ENCODE measurements around the gene DISP2.

Gene DISP2

GRCh38 chr15:40317580-40317979 is 40.4 kb upstream of the DISP2 start:
- Histone ChIP-seq H3K27ac (ENCODE audit: low read depth, low read length) (no peak overlapping the region), H2AFZ (ENCODE audit: low read length, unreplicated experiment) (no peak overlapping the region), H3K4me1 (ENCODE audit: control insufficient read depth, insufficient read depth, low read length, unreplicated experiment) (peaks cover 23% of the 10 kb centered on the region), H3K4me3 (ENCODE audit: low read depth, low read length) (no peak overlapping the region), H3K27me3 (ENCODE audit: insufficient read depth, low read length) (no peaks in the 10 kb centered on the region), H3K36me3 (ENCODE audit: insufficient read depth, low read length) (no peaks in the 10 kb centered on the region), H3K79me2 (ENCODE audit: control insufficient read depth, insufficient read depth, low read length, unreplicated experiment) (no peaks in the 10 kb centered on the region)

- H3K79me2 ChIP-seq (ENCODE audit: control insufficient read depth, insufficient read depth, low read length, unreplicated experiment): peaks cover 16% of the 10 kb centered on the region
- H3K27me3 ChIP-seq (ENCODE audit: insufficient read depth, low read length): no peaks in the 10 kb centered on the region
- H3K27ac ChIP-seq (ENCODE audit: low read depth, low read length): no peak overlapping the region
- peaks cover 14% of the 10 kb centered on the region for H3K4me1 ChIP-seq (ENCODE audit: control insufficient read depth, insufficient read depth, low read length, unreplicated experiment)
- H2AFZ ChIP-seq (ENCODE audit: low read length, unreplicated experiment): no peak overlapping the region
- no peaks in the 10 kb centered on the region for H3K36me3 ChIP-seq (ENCODE audit: insufficient read depth, low read length)
- no peak overlapping the region for H3K4me3 ChIP-seq (ENCODE audit: low read depth, low read length)
Observed at GRCh38 chr15:40320409-40320808, 37.6 kb upstream of the DISP2 start.

- no peak overlapping the region for H3K27ac ChIP-seq (ENCODE audit: low read depth, low read length)
- H2AFZ ChIP-seq (ENCODE audit: low read length, unreplicated experiment): no peak overlapping the region
- no peaks in the 10 kb centered on the region for H3K27me3 ChIP-seq (ENCODE audit: insufficient read depth, low read length)
- H3K36me3 ChIP-seq (ENCODE audit: insufficient read depth, low read length): no peaks in the 10 kb centered on the region
- peaks cover 21% of the 10 kb centered on the region for H3K79me2 ChIP-seq (ENCODE audit: control insufficient read depth, insufficient read depth, low read length, unreplicated experiment)
- peaks cover 18% of the 10 kb centered on the region for H3K4me1 ChIP-seq (ENCODE audit: control insufficient read depth, insufficient read depth, low read length, unreplicated experiment)
- H3K4me3 ChIP-seq (ENCODE audit: low read depth, low read length): no peak overlapping the region
Observed at GRCh38 chr15:40320931-40321371, 37.1 kb upstream of the DISP2 start.

GRCh38 chr15:40322531-40323238 is 35.3 kb upstream of the DISP2 start:
- H3K27ac ChIP-seq (ENCODE audit: low read depth, low read length): no peak overlapping the region

GRCh38 chr15:40323239-40323952 is 34.6 kb upstream of the DISP2 start, which contains the start of gene INAFM2:
Gene INAFM2, plus strand, starts transcription at chr15:40323692. Its CDS starts 364 bp downstream, at chr15:40324056.
- Histone ChIP-seq H3K4me3 (ENCODE audit: low read depth, low read length) (peak within 1 kb of the TSS; percentile 88), H3K4me1 (ENCODE audit: control insufficient read depth, insufficient read depth, low read length, unreplicated experiment) (peaks cover 34% of the 10 kb centered on the region), H3K36me3 (ENCODE audit: insufficient read depth, low read length) (0 out of 2 replicates have a peak, but pooled peaks cover 6% of the 10 kb centered on the region), H2AFZ (ENCODE audit: low read length, unreplicated experiment) (peak within 1 kb of the TSS; percentile 82), H3K79me2 (ENCODE audit: control insufficient read depth, insufficient read depth, low read length, unreplicated experiment) (peaks cover 21% of the 10 kb centered on the region), H3K27ac (ENCODE audit: low read depth, low read length) (no peak within 1 kb of the TSS), H3K27me3 (ENCODE audit: insufficient read depth, low read length) (no peaks in the 10 kb centered on the region)

More at GRCh38 chr15:40322531-40323238, 35.3 kb upstream of the DISP2 start:
- Histone ChIP-seq H3K4me1 (ENCODE audit: control insufficient read depth, insufficient read depth, low read length, unreplicated experiment) (peaks cover 27% of the 10 kb centered on the region), H2AFZ (ENCODE audit: low read length, unreplicated experiment) (no peak overlapping the region), H3K4me3 (ENCODE audit: low read depth, low read length) (peak overlapping the region; percentile 70), H3K79me2 (ENCODE audit: control insufficient read depth, insufficient read depth, low read length, unreplicated experiment) (peaks cover 21% of the 10 kb centered on the region), H3K27me3 (ENCODE audit: insufficient read depth, low read length) (no peaks in the 10 kb centered on the region), H3K36me3 (ENCODE audit: insufficient read depth, low read length) (0 out of 2 replicates have a peak, but pooled peaks cover 6% of the 10 kb centered on the region)

GRCh38 chr15:40323953-40324937 is 33.8 kb upstream of the DISP2 start:
- H3K4me1 ChIP-seq (ENCODE audit: control insufficient read depth, insufficient read depth, low read length, unreplicated experiment): peaks cover 40% of the 10 kb centered on the region
- peaks cover 21% of the 10 kb centered on the region for H3K79me2 ChIP-seq (ENCODE audit: control insufficient read depth, insufficient read depth, low read length, unreplicated experiment)
- 0 out of 2 replicates have a peak, but pooled peaks cover 6% of the 10 kb centered on the region for H3K36me3 ChIP-seq (ENCODE audit: insufficient read depth, low read length)
- peak overlapping the region; percentile 88 for H3K4me3 ChIP-seq (ENCODE audit: low read depth, low read length)
- peak overlapping the region; percentile 82 for H2AFZ ChIP-seq (ENCODE audit: low read length, unreplicated experiment)
- H3K27me3 ChIP-seq (ENCODE audit: insufficient read depth, low read length): no peaks in the 10 kb centered on the region
- H3K27ac ChIP-seq (ENCODE audit: low read depth, low read length): no peak overlapping the region

- Histone ChIP-seq H3K4me1 (ENCODE audit: control insufficient read depth, insufficient read depth, low read length, unreplicated experiment) (peaks cover 45% of the 10 kb centered on the region), H2AFZ (ENCODE audit: low read length, unreplicated experiment) (no peak overlapping the region), H3K79me2 (ENCODE audit: control insufficient read depth, insufficient read depth, low read length, unreplicated experiment) (peaks cover 21% of the 10 kb centered on the region), H3K4me3 (ENCODE audit: low read depth, low read length) (peak overlapping the region; percentile 88), H3K27me3 (ENCODE audit: insufficient read depth, low read length) (no peaks in the 10 kb centered on the region), H3K36me3 (ENCODE audit: insufficient read depth, low read length) (0 out of 2 replicates have a peak, but pooled peaks cover 6% of the 10 kb centered on the region), H3K27ac (ENCODE audit: low read depth, low read length) (no peak overlapping the region)
Observed at GRCh38 chr15:40325188-40325587, 32.8 kb upstream of the DISP2 start.

- peak overlapping the region; percentile 88 for H3K4me3 ChIP-seq (ENCODE audit: low read depth, low read length)
- no peak overlapping the region for H2AFZ ChIP-seq (ENCODE audit: low read length, unreplicated experiment)
- peaks cover 21% of the 10 kb centered on the region for H3K79me2 ChIP-seq (ENCODE audit: control insufficient read depth, insufficient read depth, low read length, unreplicated experiment)
- peaks cover 45% of the 10 kb centered on the region for H3K4me1 ChIP-seq (ENCODE audit: control insufficient read depth, insufficient read depth, low read length, unreplicated experiment)
- no peak overlapping the region for H3K27ac ChIP-seq (ENCODE audit: low read depth, low read length)
- no peaks in the 10 kb centered on the region for H3K27me3 ChIP-seq (ENCODE audit: insufficient read depth, low read length)
- 0 out of 2 replicates have a peak, but pooled peaks cover 6% of the 10 kb centered on the region for H3K36me3 ChIP-seq (ENCODE audit: insufficient read depth, low read length)
Observed at GRCh38 chr15:40325700-40326099, 32.3 kb upstream of the DISP2 start.

- H3K27ac ChIP-seq (ENCODE audit: low read depth, low read length): 0 out of 2 replicates have a peak overlapping the region, but pooled peaks have one; percentile 3
- H2AFZ ChIP-seq (ENCODE audit: low read length, unreplicated experiment): no peak overlapping the region
- H3K79me2 ChIP-seq (ENCODE audit: control insufficient read depth, insufficient read depth, low read length, unreplicated experiment): peaks cover 21% of the 10 kb centered on the region
- 0 out of 2 replicates have a peak, but pooled peaks cover 6% of the 10 kb centered on the region for H3K36me3 ChIP-seq (ENCODE audit: insufficient read depth, low read length)
- H3K4me3 ChIP-seq (ENCODE audit: low read depth, low read length): no peak overlapping the region
- no peaks in the 10 kb centered on the region for H3K27me3 ChIP-seq (ENCODE audit: insufficient read depth, low read length)
- H3K4me1 ChIP-seq (ENCODE audit: control insufficient read depth, insufficient read depth, low read length, unreplicated experiment): peaks cover 45% of the 10 kb centered on the region
Observed at GRCh38 chr15:40327457-40327856, 30.6 kb upstream of the DISP2 start.

GRCh38 chr15:40328176-40328575 is 29.8 kb upstream of the DISP2 start:
- Histone ChIP-seq H2AFZ (ENCODE audit: low read length, unreplicated experiment) (no peak overlapping the region), H3K79me2 (ENCODE audit: control insufficient read depth, insufficient read depth, low read length, unreplicated experiment) (peaks cover 21% of the 10 kb centered on the region), H3K4me3 (ENCODE audit: low read depth, low read length) (0 out of 2 replicates have a peak overlapping the region, but pooled peaks have one; percentile 10), H3K4me1 (ENCODE audit: control insufficient read depth, insufficient read depth, low read length, unreplicated experiment) (peaks cover 40% of the 10 kb centered on the region), H3K27ac (ENCODE audit: low read depth, low read length) (0 out of 2 replicates have a peak overlapping the region, but pooled peaks have one; percentile 3), H3K36me3 (ENCODE audit: insufficient read depth, low read length) (0 out of 2 replicates have a peak, but pooled peaks cover 6% of the 10 kb centered on the region), H3K27me3 (ENCODE audit: insufficient read depth, low read length) (no peaks in the 10 kb centered on the region)

Data from ACC112 (cell line).